GM10847 (cell line): Measurements from ENCODE around the gene DET1.

Source experiments
- POLR2A ChIP-seq: IDR thresholded peaks from 2 replicates; pipeline ENCODE4 v1.6.1; 2011; ENCODE audit not compliant: insufficient read length; ENCODE audit errors: extremely low read depth

The DET1 gene

GRCh38 chr15:88477126-88477525, 69.4 kb downstream of the DET1 start:
- TF ChIP-seq POLR2A: no peak

DNA sequence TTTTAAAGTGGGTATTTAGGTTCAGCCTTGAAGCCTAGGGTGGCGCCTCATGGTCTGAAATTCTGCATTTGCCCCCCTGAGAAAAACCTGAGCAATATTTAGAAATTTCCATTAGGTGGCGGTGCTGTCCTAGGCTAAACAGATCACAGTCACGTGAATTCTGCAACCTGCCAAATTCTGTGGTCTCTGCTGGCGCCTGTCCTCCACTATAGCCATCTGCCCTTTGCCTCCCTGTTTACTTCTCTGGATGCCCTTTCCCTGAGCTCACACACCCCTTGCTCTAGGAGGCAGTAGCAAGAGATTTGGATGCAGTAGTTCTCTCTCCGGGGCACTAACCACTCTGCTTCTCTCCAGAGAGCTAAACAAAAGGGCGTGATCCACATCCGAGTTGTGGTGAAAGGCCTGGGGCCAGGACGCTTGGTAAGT, 69.8 kb downstream of the DET1 start:
- no peak for TF ChIP-seq POLR2A

GRCh38 chr15:88472225-88472624, 74.3 kb downstream of the DET1 start:
- no peak for TF ChIP-seq POLR2A

DNA sequence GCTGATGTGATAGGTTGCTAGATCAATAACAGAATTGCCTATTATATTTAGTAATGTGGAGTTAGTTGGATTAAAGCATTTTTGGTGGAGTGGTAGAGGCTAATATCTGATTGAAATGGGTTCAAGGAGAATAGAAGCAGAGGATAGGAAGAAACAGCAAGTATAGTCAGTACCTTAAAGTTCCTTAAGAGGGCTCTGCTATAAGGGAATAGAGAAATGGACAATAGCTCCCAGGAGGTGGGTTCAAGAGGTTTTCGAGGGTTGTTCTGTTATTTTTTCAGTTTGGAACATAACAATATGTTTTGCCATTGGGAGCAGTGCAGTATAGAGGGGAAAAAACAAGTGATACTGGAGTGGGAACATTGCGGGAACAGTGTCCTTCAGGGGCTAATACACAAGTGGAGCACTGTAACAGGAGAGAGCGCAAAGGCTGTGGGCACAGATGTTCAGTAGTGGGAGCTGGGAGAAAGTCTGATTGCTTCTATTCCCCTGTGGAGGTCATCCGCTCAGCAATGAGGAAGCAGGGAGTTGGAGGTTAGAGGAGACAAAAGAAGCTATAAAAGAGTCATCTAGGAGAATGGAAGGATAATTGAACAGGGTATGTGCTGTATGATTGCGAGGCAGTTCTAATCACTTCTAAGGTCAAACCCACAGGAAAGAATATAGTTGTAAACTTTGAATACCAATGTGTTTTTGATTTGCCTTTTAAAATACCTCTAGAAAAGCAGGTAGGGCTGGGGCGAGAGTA, 75.7 kb downstream of the DET1 start:
- TF ChIP-seq POLR2A: no peak

GRCh38 chr15:88469321-88469720, 77.2 kb downstream of the DET1 start:
- no peak for TF ChIP-seq POLR2A

DNA sequence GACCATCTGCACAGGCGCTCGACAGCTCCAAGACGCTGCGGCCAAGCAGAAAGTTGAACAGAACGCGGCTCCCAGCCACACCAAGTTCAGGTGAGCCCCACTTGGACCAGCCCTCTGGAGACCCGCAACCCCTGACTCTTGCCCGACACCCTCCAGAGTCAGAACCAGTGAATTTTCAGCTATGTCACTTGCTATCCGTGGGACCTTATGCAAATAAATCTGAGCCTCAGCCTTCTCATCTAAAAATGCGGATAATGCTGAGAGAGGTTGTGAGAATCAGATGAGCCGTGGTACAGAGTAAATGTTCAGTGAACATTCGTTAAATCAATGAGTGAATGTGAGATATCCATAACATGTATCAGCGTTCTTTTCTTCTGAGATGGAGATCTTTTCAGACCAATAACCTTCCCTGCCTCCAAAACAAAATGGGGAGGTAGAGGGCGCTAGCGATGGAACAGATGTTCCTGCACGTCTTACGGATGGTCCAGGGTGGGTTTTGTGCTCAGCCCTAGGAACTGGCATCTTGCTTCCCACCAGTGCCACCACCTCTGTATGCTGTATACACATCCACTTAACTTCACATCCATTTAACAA, 78.4 kb downstream of the DET1 start:
- TF ChIP-seq POLR2A: no peak

DNA sequence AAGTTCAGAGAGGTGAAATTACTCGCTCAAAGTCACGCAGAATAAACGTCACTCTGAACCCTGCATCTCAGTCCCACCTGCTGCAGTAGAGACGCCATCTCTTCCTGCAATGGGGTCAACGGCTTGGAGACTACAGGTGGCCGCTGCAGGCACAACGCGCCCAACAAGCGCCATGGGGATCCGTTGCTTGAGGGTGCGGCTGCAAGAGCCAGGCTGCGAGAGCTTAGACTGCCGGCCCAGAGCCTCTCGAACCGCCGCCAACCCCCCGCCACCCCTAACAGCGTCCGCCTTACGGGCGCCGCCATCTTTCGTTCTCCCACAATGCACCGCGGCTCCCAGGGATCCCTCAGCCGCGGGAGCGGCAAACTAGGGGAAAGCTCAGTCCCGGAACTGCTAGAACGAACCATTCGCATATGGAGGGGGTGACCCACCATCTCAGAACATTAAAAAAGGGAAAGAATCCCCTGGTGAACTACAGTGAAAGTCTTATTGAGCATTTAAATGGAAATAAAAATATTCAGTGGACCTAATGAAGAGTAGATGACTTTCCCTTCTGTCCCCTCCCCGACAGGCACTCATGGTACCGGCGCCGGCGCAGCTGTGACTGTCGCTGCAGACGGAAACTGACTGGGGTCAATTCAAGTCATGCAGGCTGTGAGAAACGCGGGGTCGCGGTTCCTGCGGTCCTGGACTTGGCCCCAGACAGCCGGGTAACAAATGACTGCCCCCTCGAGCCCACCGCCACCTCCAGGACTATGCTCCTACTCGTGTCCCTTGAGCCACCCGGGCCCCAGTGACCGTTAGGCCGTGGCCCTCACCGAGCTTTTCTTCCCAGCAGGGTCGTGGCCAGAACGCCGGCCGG, 79.2 kb downstream of the DET1 start, which contains the start of the genes MRPL46 and MRPS11:
Gene MRPL46 (minus strand): TSS at position 316 of the 862 bp plus-strand sequence. CDS start 11 bp downstream, at position 305.
Gene MRPS11 (plus strand): TSS at position 636 of the 862 bp plus-strand sequence. CDS start 10 bp downstream, at position 646.
- TF ChIP-seq POLR2A: peak; percentile 46

DNA sequence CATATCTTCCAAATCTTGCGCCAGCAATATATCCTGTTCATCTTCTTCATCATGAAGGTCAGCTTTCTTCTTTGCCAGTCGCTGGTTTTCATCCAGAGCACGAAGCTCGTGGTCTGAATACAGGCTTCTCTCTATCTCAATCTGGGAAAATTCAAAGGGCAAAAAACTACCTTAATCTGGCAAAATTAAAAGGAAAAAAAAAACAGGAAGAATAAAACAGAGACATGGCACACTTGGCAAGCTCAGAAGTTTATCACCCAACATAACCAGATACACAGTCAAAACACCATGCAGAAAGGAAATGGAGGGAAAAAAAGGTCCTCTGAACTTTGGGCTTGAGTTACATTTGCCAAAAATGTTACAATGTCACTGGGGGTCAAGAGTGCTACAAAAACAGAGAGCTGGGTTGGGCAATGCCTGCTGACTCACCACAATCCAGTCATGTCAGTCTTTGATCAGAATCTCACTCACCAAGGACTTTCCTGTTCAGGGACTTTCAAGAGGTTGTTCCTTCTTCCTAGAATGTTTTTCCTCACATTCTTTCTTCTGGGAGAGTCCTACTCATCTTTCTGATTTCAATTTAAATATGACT, 80.8 kb downstream of the DET1 start:
- TF ChIP-seq POLR2A: no peak

- no peak for TF ChIP-seq POLR2A
These were observed 82.5 kb downstream of the DET1 start for GRCh38 chr15:88463870-88464532.
